Measurements from ENCODE around the gene PMPCA.

DNA sequence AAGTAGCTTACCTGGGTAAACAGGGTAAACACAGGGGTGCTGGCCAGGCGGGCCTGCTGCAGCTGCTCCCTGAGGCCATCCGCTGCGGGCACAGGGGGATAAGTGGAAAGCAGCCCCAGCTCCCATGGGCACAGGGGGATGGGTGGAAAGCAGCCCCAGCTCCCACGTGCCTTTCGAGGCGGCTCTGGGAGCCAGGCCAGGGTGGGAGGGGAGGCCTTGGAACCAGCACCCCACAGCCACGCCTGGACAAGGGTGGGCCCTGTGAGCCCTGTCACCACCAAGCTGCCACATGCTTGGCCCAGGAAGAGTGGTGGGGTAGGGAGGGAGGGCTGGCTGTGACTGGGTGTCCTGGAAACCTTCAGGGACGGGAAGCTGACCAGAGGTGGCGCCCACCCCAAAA, 29.1 kb upstream of the PMPCA start:
- TF ChIP-seq, protein P1, sequence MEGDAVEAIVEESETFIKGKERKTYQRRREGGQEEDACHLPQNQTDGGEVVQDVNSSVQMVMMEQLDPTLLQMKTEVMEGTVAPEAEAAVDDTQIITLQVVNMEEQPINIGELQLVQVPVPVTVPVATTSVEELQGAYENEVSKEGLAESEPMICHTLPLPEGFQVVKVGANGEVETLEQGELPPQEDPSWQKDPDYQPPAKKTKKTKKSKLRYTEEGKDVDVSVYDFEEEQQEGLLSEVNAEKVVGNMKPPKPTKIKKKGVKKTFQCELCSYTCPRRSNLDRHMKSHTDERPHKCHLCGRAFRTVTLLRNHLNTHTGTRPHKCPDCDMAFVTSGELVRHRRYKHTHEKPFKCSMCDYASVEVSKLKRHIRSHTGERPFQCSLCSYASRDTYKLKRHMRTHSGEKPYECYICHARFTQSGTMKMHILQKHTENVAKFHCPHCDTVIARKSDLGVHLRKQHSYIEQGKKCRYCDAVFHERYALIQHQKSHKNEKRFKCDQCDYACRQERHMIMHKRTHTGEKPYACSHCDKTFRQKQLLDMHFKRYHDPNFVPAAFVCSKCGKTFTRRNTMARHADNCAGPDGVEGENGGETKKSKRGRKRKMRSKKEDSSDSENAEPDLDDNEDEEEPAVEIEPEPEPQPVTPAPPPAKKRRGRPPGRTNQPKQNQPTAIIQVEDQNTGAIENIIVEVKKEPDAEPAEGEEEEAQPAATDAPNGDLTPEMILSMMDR (IDR thresholded peaks at IDR 0.05; ENCODE audit: insufficient read depth, low read depth, low read length), result no peak
- no peak for TF ChIP-seq EZH2 (IDR thresholded peaks at IDR 0.05; ENCODE audit: insufficient read depth, low read length)

Measured in astrocyte (in vitro differentiated cells and primary cell).